BJ (cell line): ENCODE results near the gene FGFR3. TPM values are rescaled to one million over a fixed set of nuclear protein-coding genes. Genes with fewer than 3 reads are reported as not detected.

Source experiments
- CTCF ChIA-PET: fragments of 350-600 bp; formaldehyde crosslinking; extraction: SDS; loops from one replicate; lab custom pipeline; 2021; ENCODE audit warnings: antibody characterized with exemption, inconsistent platforms; lab: Yijun Ruan, JAX
- POLR2A ChIA-PET: fragments of 300-600 bp; sonication (Branson Sonifier 250); formaldehyde crosslinking; extraction: SDS; loops from one replicate; lab custom pipeline; 2021; ENCODE audit warnings: antibody characterized with exemption; lab: Charles Lee
- DNase-seq: peaks from one replicate; pipeline ENCODE4 v3.0.0-alpha.2; 2011; ENCODE audit warnings: low read depth
- H3K27me3 ChIP-seq: 2 replicates; pipeline ENCODE4 v1.6.0; 2011; ENCODE audit warnings: low read length; ENCODE audit not compliant: control insufficient read depth, insufficient read depth
- H3K36me3 ChIP-seq: 2 replicates; pipeline ENCODE4 v1.5.1; 2011; ENCODE audit warnings: low read length; ENCODE audit not compliant: control insufficient read depth, insufficient read depth
- H3K4me3 ChIP-seq: 2 replicates; pipeline ENCODE4 v1.5.1; 2011; ENCODE audit warnings: low read depth, mild to moderate bottlenecking, control low read depth, low read length
- polyA plus RNA-seq: library from polyadenylated mRNA; depleted of rRNA; stranded (reverse); fragments of >200 nt; gene quantifications from 2 replicates; pipeline ENCODE4 v1.2.3, GENCODE V29; 2011
- TF ChIP-seq, protein P1 (sequence below): IDR thresholded peaks from 2 replicates; pipeline ENCODE4 v1.5.1; 2011; ENCODE audit warnings: low read depth, mild to moderate bottlenecking, control low read depth, inconsistent platforms, low read length, moderate library complexity; ENCODE audit not compliant: insufficient read depth

FGFR3 gene
- polyA plus RNA-seq, 1 experiment, result 1.0 TPM

DNA sequence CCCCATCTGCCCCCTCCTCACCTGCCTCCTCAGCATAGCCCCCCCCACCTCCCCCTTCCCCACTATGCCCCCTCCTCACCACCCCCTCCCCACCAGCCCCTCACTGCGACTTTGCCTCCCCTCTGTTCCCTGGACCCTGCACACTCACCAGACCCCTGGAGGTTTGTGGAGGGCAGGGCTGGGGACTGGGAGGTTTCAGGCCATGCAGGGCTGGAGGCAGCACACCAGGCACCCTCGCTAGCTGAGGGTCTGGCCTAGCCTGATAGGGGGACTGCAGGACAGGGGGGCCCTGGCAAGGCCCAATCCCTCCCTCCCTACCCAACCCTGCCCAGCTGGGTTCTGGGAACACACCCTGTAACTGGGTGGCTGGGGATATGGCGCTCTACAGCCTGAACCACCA lies 43.7 kb upstream of the FGFR3 start:
- no peak for DNase-seq
- CTCF ChIA-PET, result interaction anchor here (11.5 kb wide), 1 partner anchor 59 kb away, joined by 148 read pairs; no protein-coding TSS in a partner anchor
- Histone ChIP-seq H3K27me3 (no peaks in the 10 kb centered on the region), H3K4me3 (no peak overlapping the region), H3K36me3 (peaks cover 1% of the 10 kb centered on the region)
- POLR2A ChIA-PET, result no interaction called here
- TF ChIP-seq, protein P1, sequence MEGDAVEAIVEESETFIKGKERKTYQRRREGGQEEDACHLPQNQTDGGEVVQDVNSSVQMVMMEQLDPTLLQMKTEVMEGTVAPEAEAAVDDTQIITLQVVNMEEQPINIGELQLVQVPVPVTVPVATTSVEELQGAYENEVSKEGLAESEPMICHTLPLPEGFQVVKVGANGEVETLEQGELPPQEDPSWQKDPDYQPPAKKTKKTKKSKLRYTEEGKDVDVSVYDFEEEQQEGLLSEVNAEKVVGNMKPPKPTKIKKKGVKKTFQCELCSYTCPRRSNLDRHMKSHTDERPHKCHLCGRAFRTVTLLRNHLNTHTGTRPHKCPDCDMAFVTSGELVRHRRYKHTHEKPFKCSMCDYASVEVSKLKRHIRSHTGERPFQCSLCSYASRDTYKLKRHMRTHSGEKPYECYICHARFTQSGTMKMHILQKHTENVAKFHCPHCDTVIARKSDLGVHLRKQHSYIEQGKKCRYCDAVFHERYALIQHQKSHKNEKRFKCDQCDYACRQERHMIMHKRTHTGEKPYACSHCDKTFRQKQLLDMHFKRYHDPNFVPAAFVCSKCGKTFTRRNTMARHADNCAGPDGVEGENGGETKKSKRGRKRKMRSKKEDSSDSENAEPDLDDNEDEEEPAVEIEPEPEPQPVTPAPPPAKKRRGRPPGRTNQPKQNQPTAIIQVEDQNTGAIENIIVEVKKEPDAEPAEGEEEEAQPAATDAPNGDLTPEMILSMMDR, result no peak

DNA sequence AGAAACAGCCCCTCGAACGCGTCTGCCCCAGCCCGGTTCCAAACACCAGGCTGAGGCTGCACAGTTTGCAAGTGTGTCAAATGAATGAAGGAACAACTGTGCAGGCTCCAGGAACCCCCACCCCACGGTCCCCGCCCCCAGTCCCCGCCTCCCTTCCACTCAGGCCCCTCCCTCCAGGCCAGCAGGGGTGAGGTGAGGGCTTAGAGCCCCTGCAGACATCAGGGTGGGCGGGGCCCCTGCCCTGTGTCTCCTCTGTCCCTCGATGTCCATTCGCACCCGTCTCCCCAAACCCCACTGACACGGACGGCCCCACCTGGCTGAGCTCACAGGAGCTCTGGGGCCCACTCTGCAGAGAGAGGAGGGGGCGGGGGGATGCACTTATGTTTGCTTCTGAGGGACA lies 43.3 kb upstream of the FGFR3 start:
- Histone ChIP-seq H3K36me3 (no peaks in the 10 kb centered on the region; the same call in 1 of the 2 replicates), H3K27me3 (no peaks in the 10 kb centered on the region), H3K4me3 (no peak overlapping the region)
- TF ChIP-seq, protein P1, result no peak
- ChIA-PET POLR2A (no interaction called here), CTCF (interaction anchor here (11.5 kb wide), 1 partner anchor 59 kb away, joined by 148 read pairs; no protein-coding TSS in a partner anchor)
- no peak for DNase-seq

DNA sequence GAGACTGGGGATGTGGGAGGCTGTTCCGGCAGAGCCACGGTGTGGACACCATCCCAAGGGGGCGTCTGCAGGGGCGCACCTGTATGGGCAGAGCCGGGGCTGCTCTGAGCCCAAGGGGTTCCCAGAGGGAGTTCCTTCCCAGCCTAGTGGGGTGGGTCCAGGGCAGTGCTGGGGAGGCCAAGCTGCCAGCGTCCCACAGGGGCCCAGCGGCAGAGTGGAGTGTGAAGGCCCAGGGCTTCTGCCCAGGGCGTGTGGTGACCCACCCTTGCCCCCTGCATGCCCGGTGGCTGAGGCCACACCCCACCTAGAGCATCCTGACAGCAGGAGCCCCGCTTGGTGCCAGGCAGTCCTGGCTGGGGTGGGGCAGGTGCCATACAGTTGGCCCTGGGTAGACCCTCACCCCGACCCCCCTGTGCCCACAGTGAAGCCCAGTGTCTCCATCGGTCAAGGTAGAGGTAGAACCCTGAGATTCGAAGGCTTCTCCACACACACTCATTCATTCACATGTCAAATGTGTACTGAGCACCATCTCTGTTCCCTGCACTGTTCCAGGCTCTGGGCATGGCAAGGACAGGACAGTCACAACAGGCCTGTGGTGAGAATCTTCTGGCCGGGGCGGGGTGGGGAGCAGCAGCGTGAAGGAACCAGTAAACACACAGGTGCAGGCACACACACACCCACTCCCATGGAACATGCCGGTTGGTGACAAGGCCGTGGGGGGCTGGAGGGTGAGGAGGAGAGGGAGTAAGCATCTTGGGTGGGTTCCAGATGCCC lies 42.5 kb upstream of the FGFR3 start:
- POLR2A ChIA-PET, result no interaction called here
- Histone ChIP-seq H3K36me3 (no peaks in the 10 kb centered on the region), H3K4me3 (no peak overlapping the region), H3K27me3 (no peaks in the 10 kb centered on the region)
- DNase-seq, result no peak
- TF ChIP-seq, protein P1, result no peak
- CTCF ChIA-PET, result interaction anchor here (2.9 to 11.5 kb wide), 2 partner anchors 58 to 59 kb away, joined by 9 to 148 read pairs; no protein-coding TSS in a partner anchor

DNA sequence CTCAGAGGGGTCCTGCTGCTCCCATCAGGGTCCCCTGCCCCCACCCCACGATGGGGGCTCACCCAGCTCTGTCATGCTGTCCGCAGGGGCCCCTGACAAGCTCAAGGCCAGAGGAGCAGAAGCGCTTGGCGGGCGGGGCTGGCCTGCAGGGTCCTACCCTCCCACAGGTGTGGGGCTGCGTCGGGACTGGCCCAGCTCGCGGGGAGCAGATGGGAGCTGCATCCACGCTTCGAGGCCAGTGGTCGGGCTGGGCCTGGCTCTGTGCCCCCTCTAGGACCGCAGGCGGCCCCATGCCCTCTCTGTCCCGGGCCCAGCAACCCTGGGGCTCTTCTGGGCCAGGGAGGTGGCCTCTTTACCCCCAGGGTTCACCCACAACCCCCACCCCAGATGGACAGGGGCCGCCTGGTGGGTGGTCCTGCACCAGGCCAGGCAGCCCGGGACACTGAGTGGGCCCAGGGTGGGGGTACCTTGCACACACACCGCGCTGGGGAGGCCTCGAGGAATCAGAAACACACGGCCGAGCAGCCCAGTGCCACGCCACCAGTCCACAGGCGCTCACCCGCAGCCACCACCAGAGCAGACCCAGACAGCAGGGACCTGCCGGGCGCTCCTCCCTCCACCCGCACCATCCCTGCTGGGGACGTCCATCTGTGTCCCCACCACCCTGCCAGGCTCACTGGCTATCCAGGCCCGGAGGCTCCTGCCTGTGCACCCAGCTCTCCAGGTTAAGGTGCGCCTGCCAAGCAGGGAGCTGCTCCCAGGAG lies 41.8 kb upstream of the FGFR3 start:
- Histone ChIP-seq H3K27me3 (no peaks in the 10 kb centered on the region), H3K36me3 (no peaks in the 10 kb centered on the region), H3K4me3 (no peak overlapping the region)
- no peak for DNase-seq
- TF ChIP-seq, protein P1, result no peak
- POLR2A ChIA-PET, result no interaction called here
- CTCF ChIA-PET, result interaction anchor here (1.2 to 2.9 kb wide), 4 partner anchors 12 to 159 kb away, joined by 3 to 9 read pairs (median 4); no protein-coding TSS in a partner anchor

DNA sequence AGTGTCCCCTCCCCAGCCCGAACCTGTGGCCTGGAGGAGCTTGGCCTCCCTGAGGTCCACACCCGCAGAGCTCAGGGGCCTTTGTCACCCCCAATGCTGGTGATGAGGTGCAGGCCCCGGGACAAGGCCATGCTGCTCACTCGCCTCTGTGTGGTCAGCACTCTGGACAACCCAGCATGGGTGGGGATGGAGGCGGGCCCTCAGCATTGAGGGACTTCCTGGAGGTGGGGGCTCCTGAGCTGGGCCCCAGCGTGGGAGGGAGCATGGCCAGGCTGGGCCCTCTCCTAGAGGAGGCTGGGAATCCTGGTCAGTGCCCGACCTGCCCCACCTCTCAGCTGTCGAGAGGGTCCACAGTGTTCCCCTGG lies 41.2 kb upstream of the FGFR3 start:
- TF ChIP-seq, protein P1, result no peak
- DNase-seq, result no peak
- POLR2A ChIA-PET, result no interaction called here
- CTCF ChIA-PET, result interaction anchor here (0.9 to 2.9 kb wide), 6 partner anchors 9 to 158 kb away, joined by 3 to 9 read pairs (median 4); no protein-coding TSS in a partner anchor
- no peak overlapping the region for H3K4me3 ChIP-seq
- H3K36me3 ChIP-seq, result no peaks in the 10 kb centered on the region
- no peaks in the 10 kb centered on the region for H3K27me3 ChIP-seq
